NCI-H2029 treated with DMSO at 0.1 percent for 48 hours (cell line): ENCODE measurements around the gene GRIA3.
"Not testable (repeated sequence)": the region's sequence is repeated elsewhere in the genome, so short reads cannot be mapped to it uniquely, and the experiment has no call there.

Experiments used
- DNase-seq: peaks from one replicate; lab custom pipeline; 2025; lab: John Stamatoyannopoulos, UW

Gene GRIA3

GRCh38 chrX:123350226-123350625 lies 166.1 kb downstream of the GRIA3 start:
- DNase-seq: no peak

GRCh38 chrX:123357941-123358340 lies 173.9 kb downstream of the GRIA3 start:
- no peak for DNase-seq

GRCh38 chrX:123358457-123358856 lies 174.4 kb downstream of the GRIA3 start:
- no peak for DNase-seq

- no peak for DNase-seq
Measured at GRCh38 chrX:123361371-123361770, 177.3 kb downstream of the GRIA3 start.

DNA sequence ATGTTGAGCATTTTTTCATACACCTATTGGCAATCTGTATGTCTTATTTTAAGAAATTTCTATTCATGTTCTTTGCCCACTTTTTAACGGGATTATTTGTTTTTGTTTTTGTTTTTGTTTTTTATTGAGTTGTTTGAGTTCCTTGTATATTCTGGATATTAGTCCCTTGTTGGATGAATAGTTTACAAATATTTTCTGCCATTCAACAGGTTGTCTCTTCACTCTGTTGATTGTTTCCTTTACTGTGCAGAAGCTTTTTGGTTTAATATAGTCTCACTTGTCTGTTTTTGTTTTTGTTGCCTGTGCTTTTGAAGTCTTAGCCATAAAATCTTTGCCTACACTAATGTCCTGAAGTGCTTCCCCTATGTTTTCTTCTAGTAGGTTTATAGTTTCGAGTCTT lies 202.1 kb downstream of the GRIA3 start:
- not testable (repeated sequence) for DNase-seq

DNA sequence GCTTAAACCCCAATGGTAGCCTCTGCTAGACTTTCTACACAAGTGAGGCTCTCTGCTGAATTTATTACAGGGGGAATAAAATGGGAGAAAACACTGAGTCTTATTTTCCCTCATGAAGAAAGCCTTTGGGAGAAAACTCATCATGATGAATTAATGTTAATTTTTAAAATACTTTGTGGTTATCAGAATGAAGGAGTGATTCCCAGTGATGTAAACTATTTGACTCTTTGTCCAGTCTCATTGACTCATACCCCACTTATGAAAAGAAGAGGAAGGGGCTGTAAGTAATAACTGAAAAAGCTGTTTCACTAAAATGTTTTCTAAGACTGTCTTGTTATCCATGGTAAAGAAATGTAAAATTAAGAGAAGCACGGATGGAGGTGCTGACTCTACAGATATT lies 208.8 kb downstream of the GRIA3 start:
- DNase-seq: no peak

GRCh38 chrX:123399709-123400108 lies 215.6 kb downstream of the GRIA3 start:
- DNase-seq: no peak

DNA sequence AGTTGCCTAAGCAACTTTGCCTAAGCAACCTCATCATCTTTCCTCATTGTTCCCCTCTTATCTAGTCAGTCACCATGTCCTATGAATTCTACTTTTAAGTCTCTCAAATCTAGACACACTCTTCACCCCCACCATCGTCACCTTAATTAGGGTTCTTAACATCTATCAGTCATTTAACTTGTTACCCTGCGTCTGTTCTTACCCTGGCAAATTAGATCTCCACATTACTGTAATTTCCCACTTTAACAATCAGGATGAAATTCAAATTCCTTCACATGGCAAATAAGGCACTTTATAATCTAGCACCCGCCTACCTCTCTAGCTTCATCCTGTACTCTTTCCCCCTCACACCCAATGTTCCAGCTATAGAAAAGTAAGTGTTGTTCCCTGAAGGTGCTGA lies 221.2 kb downstream of the GRIA3 start:
- no peak for DNase-seq

DNA sequence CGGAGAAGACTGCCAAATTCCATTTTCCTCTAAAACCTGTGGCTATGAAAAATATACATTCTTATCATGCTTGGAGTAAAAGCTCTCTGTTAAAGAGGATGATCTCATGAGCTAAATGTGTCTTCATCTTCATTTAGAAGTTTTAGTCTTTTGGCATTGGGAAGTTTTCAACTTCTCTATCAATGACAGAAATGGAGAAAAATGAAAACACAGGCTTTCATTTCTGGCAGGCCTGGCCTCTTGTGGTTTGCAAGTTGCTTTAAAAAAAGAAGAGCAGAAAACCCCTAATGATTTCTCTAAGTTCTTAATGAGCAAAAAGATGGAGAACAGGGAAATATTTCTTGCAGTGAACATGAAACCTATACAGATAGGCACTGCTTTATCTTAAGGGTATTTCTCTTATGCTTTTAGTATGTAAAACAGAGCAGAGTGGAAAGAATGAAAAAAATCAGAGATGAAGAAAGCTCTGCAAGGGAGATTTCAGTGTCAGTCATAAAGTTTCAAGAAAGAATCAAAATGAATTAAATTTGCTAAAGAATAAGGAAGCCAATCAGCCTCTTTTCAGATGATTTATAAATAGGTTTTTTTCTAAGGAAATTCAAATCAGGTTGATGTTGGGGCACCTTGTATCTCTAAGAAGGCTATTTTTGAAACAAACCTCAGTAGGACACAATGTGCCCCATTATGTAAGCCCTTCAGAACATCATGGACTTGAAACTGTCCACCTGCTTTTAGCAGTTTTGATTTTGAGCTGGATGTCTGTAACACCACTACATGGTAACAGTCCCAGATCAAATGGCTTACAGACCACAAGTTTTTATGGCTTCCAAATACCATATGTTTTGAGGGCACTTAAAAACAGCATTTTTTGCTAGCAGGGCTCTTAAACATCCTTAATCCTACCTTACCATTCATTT lies 225.0 kb downstream of the GRIA3 start:
- no peak for DNase-seq

GRCh38 chrX:123422875-123423274 lies 238.8 kb downstream of the GRIA3 start:
- no peak for DNase-seq

DNA sequence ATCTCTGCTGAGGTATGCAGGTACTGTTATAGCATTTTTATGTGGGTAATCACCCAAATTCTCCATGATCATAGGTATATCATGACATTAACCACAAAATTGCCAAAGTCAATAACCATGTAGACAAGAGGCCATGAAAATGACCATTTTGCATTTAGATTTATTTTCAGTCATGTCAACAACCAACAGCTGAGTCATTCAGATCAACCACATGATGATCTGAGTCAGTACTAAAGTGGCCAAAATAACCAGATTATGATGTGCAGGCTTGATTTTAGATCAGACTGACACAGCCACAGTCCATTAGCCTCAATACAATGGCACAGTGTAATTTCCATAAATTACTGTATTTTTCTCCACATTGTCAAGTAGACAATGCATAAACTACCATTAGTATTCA lies 240.5 kb downstream of the GRIA3 start:
- DNase-seq: no peak

- no peak for DNase-seq
Measured at GRCh38 chrX:123425471-123425870, 241.4 kb downstream of the GRIA3 start.

DNA sequence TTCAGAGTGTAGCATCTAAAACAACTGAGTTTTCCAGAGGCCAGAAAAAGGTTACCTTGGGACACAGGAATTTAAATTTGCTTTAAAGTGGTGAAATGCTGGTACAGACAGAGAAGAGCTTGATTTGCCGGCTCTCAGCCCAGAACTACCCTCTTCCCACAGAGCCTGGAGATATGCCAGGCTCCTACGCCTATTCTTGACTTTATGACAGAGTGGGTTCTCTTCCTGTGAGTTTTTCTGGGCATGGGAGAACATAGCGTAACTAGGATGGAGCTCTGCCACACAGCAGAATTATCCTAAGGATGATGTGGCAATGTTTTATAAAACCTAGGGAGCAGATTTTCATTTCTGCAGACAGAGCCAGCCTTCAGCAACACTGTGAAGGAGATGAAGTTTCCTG lies 241.8 kb downstream of the GRIA3 start:
- DNase-seq: no peak

DNA sequence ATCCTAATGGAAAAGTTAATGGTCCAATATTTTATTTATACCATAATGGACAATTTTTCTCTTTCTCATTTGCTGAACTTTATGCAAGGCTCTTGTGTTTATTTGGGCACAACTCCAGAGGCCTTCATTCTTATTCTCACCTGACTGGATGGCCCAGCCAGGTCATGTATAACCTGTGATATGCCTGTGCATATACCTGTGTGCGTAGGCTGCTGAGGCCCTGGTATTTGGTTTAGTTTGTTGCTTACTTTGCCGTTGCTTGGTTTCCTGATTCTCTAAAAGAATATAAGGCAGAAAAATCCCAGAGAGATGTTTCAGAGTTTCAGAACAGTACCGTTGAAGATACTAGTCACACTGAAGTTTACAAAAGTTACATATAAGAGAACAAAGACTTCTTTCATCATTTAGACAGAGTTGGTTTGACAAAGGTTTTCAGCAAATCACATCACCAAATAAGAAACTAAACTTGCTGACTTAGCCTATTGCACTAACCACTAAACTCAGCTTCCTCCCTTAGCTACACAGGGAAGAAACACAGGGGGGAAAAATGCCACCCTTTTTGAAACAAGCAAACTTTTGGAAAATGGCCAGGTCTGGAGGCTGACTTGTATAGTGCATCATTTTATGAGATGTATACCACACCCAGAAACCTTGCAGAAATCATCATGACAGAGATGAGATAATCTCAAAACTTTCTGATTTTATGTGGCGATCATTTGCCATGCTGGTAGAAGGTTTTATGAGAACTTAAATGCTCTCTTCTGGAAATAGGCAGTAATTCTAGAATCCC lies 248.5 kb downstream of the GRIA3 start:
- DNase-seq: no peak

DNA sequence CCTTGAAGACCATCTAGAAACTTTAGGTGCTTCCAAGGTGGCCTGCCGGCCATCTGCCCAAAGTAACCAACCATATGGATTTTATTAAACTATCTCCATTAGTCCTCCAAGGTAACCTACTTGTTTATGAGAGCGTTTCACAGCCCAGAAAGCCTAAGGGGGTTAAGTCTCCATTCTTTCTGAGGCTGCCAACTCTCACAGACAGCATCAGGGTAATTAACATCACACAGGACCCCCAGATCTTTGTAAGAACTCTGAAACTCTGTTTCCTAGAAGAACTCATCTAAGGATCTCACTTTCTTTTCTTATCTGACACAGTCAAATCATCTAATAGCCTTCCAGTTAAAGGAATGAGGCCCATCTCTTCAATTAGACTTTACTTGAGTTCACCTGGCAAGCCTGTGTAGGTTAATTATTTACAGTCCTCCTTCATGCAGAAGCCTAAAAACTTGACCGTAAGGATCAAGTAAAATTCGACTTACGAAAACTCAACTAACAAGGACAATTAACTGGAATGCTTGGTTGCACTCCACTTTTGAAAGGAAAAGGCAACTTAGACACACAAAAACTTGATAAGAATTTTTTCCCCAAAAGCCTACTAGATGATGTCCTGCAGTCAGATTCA lies 252.5 kb downstream of the GRIA3 start:
- no peak for DNase-seq

DNA sequence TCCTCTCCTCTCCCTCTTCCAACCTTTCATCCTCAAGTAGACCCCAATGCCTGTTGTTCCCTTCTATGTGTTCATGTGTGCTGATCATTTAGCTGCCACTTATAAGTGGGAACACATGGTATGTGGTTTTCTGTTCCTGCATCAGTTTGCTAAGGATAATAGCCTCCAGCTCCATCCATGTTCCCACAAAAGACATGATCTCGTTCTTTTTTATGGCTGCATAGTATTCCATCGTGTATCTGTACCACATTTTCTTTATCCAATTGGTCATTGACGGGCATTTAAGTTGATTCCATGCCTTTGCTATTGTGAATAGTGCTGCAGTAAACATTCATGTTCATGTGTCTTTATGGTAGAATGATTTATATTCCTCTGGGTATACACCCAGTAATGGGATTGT lies 255.8 kb downstream of the GRIA3 start:
- DNase-seq: not testable (repeated sequence)

GRCh38 chrX:123442764-123443163 lies 258.7 kb downstream of the GRIA3 start:
- DNase-seq: no peak

DNA sequence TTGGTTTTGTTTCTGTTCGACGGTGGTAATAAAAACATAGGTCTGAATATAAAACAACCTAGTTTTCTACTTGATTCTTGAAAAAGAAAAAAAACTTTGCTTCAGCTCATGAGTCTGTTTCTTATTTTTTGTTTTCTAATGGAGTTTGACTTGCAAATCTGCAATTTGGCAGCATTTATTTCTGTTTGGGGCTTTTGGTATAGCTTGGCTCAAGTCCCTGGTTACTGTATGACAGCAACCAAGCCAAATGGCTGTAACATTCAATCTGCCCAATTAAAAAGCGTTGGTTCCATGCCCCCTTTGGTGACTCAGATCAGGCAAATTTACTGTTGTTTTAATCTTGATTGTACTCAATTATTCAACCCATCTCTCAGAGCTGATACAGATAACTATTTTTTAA lies 263.4 kb downstream of the GRIA3 start:
- DNase-seq: no peak

DNA sequence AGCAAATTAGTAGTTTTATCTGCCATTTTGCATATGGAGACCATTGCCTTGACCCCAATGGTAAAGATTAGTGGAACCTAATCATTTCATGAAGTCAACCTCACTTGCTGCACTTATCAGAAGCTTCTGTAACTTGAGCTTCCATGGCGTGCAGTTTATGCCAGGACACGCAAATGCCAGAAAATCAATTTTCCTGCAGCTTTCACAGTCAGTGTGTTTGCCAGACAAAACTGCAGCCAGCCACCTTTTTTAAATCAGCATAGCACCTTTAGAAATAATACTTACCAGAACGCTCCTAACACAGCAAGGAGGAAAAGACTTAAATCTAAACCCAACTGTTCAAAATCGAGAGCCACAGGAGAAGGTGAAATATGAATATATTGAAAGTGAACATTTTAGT lies 265.3 kb downstream of the GRIA3 start:
- DNase-seq: no peak

DNA sequence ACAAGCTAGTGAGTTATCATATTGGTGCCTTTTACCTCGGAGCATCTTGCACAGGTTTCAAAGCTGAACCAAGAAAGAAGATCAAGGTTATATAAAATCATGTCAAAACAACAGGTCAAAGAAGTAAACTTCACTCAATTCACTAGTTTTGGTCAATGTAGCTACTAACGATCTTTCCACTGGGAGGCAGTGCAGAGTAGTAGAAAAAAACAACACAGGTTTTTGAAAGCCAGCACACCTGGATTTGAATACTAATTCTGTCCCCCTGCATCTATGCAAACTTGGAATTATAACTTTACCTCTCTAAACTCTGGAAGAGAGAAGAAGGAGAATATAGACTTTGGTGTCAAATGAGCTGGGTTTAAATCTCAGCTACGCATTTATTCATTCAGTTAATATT lies 266.1 kb downstream of the GRIA3 start:
- no peak for DNase-seq

DNA sequence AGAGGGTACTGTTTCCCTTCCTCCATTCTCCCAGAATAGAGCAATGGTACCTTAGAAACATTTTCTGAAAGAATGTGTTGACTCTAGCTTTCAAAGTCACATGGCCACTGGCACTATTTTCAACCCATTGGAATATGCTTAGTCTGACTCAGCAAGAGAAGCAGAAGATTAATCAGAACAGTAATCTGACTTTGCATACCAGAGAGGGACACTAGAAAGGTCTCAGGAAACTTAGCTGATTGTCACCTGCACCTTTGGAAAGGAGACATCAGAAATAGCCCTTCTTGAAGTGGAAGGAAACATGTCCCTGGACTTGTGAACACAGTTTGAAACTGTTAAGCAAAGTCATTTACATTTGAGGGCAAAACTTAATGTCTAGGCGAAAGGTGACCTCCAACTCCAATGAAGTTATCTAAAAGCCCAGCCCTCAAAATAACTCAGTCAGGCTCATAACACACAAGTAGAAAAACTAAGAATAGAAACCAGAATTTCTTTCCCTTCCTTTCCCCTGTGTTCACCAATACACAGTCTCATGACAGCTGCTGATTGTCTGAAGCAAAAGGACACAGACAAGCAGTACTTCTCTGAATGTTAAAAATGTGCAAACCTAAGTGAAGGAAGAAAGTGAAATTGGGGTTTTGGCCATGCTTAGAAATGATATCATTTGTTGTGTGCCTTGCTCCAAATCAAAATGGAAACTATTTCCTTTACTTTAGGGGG lies 270.8 kb downstream of the GRIA3 start:
- no peak for DNase-seq

DNA sequence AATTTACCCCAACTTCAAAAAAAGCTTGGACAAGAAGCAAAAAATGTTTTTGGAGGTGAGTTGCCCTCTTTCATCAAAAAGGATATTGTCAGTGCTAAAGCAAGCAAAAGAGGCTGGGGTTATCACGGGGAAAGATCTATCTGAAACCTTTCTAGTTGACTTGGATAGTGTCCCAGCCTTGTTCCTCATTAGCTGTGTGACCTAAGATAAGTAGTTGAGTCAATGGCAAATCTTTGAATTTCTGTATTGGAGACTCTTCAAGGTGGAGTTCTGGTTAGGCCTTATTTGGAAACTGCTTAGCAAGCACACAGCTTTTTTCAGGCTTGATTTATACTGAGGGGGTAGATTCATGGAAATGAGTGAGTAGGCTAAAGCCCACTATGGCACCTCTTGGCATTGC lies 271.6 kb downstream of the GRIA3 start:
- no peak for DNase-seq
